MM.1S (cell line): ENCODE results near the gene SYPL2.

Experiments used
- EZH2 ChIP-seq: fragments of 300-600 bp; sonication (generic); optimal IDR thresholded peaks from 2 replicates; pipeline ENCODE3; 2017; ENCODE audit warnings: low read depth, mild to moderate bottlenecking, antibody characterized with exemption, low read length, mixed read lengths
- EZH2phosphoT487 ChIP-seq: fragments of 300-600 bp; sonication (generic); IDR thresholded peaks from 2 replicates; pipeline ENCODE4 v1.6.1; 2018; ENCODE audit warnings: antibody characterized with exemption, low read length
- TF ChIP-seq, protein P1 (sequence below): fragments of 300-600 bp; sonication (generic); IDR thresholded peaks from 2 replicates; pipeline ENCODE4 v1.5.1; 2016; ENCODE audit warnings: antibody characterized with exemption, low read length, mixed read lengths

DNA sequence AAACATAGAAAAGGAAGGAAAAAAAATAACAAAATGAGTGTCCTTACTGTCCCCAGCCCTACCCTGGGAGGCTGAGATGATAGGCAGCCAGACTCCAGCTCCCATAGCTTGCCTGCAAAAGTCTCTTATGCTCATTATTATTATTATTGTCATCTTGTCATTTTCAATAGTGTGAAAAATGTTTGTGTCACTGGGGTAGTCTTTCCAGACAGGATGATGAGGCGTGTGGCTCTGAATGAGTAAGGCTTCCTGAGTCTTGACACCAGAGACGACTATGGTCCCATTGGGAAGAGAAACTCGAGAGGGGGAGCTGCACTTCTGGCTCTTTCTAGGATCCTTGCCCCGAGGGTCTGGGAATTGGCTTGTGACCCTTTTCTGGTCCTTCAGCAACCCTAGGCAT, 26.4 kb downstream of the SYPL2 start:
- TF ChIP-seq, protein P1, sequence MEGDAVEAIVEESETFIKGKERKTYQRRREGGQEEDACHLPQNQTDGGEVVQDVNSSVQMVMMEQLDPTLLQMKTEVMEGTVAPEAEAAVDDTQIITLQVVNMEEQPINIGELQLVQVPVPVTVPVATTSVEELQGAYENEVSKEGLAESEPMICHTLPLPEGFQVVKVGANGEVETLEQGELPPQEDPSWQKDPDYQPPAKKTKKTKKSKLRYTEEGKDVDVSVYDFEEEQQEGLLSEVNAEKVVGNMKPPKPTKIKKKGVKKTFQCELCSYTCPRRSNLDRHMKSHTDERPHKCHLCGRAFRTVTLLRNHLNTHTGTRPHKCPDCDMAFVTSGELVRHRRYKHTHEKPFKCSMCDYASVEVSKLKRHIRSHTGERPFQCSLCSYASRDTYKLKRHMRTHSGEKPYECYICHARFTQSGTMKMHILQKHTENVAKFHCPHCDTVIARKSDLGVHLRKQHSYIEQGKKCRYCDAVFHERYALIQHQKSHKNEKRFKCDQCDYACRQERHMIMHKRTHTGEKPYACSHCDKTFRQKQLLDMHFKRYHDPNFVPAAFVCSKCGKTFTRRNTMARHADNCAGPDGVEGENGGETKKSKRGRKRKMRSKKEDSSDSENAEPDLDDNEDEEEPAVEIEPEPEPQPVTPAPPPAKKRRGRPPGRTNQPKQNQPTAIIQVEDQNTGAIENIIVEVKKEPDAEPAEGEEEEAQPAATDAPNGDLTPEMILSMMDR = no peak
- TF ChIP-seq EZH2 (no peak), EZH2phosphoT487 (no peak)
